Measurements from ENCODE around the gene PRKG1. TPM values are rescaled to one million over a fixed set of nuclear protein-coding genes. Genes with fewer than 3 reads are reported as not detected.

The PRKG1 gene
- total RNA-seq, 2 donors from 2014 or later, result 17.8 to 31.1 TPM

GRCh38 chr10:51928162-51928561 is 853.9 kb downstream of the PRKG1 start:
- H3K4me1 ChIP-seq, result no peaks in the 10 kb centered on the region
- no peak overlapping the region for H3K4me3 ChIP-seq
- no peaks in the 10 kb centered on the region for H3K27me3 ChIP-seq
- TF ChIP-seq, protein P1, sequence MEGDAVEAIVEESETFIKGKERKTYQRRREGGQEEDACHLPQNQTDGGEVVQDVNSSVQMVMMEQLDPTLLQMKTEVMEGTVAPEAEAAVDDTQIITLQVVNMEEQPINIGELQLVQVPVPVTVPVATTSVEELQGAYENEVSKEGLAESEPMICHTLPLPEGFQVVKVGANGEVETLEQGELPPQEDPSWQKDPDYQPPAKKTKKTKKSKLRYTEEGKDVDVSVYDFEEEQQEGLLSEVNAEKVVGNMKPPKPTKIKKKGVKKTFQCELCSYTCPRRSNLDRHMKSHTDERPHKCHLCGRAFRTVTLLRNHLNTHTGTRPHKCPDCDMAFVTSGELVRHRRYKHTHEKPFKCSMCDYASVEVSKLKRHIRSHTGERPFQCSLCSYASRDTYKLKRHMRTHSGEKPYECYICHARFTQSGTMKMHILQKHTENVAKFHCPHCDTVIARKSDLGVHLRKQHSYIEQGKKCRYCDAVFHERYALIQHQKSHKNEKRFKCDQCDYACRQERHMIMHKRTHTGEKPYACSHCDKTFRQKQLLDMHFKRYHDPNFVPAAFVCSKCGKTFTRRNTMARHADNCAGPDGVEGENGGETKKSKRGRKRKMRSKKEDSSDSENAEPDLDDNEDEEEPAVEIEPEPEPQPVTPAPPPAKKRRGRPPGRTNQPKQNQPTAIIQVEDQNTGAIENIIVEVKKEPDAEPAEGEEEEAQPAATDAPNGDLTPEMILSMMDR (IDR thresholded peaks at IDR 0.05), result no peak
- H3K36me3 ChIP-seq, result no peaks in the 10 kb centered on the region
- H3K27ac ChIP-seq, result no peak overlapping the region
- H3K9me3 ChIP-seq, result no peaks in the 10 kb centered on the region
- DNase-seq (ENCODE audit: low spot score), result no peak

GRCh38 chr10:51932530-51932929 is 858.2 kb downstream of the PRKG1 start:
- TF ChIP-seq, protein P1 (IDR thresholded peaks at IDR 0.05), result no peak
- no peak overlapping the region for H3K27ac ChIP-seq

GRCh38 chr10:51934373-51934772 is 860.1 kb downstream of the PRKG1 start:
- TF ChIP-seq, protein P1 (IDR thresholded peaks at IDR 0.05), result no peak
- no peaks in the 10 kb centered on the region for H3K36me3 ChIP-seq
- no peak overlapping the region for H3K27ac ChIP-seq
- H3K27me3 ChIP-seq, result no peaks in the 10 kb centered on the region
- DNase-seq (ENCODE audit: low spot score), result no peak
- H3K4me3 ChIP-seq, result no peak overlapping the region
- no peaks in the 10 kb centered on the region for H3K9me3 ChIP-seq
- no peaks in the 10 kb centered on the region for H3K4me1 ChIP-seq

More at GRCh38 chr10:51932530-51932929, 858.2 kb downstream of the PRKG1 start:
- Histone ChIP-seq H3K27me3 (no peaks in the 10 kb centered on the region), H3K4me3 (no peak overlapping the region), H3K36me3 (no peaks in the 10 kb centered on the region), H3K4me1 (no peaks in the 10 kb centered on the region), H3K9me3 (no peaks in the 10 kb centered on the region)
- DNase-seq (ENCODE audit: low spot score), result no peak

DNA sequence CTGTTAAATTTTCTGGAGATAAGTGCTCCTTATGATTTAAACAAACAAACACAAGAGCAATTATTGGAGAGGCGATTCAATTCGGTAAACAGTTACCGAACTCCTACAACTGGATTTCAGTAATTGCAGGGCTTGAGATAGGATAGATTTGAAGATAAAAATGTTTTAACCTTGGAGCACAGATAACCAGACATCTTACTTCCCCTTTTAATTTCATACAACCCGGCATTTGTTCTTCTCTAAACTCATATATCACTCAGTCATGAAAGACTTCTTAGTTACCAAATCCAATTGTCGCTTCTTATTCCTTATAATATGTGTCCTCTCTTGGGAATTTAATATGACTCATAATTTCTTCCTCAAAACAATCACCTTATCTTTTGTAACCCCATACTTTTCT is 861.1 kb downstream of the PRKG1 start:
- Histone ChIP-seq H3K36me3 (no peaks in the 10 kb centered on the region), H3K27ac (no peak overlapping the region), H3K9me3 (no peaks in the 10 kb centered on the region), H3K4me1 (no peaks in the 10 kb centered on the region), H3K27me3 (no peaks in the 10 kb centered on the region), H3K4me3 (no peak overlapping the region)
- DNase-seq (ENCODE audit: low spot score), result no peak
- TF ChIP-seq, protein P1 (IDR thresholded peaks at IDR 0.05), result no peak

GRCh38 chr10:51937308-51938140 is 863.2 kb downstream of the PRKG1 start:
- no peaks in the 10 kb centered on the region for H3K27me3 ChIP-seq
- DNase-seq (ENCODE audit: low spot score), result no peak
- no peak overlapping the region for H3K4me3 ChIP-seq
- TF ChIP-seq, protein P1 (IDR thresholded peaks at IDR 0.05), result no peak
- no peaks in the 10 kb centered on the region for H3K4me1 ChIP-seq
- no peaks in the 10 kb centered on the region for H3K9me3 ChIP-seq
- H3K27ac ChIP-seq, result no peak overlapping the region
- H3K36me3 ChIP-seq, result no peaks in the 10 kb centered on the region

Data from right atrium auricular region (tissue), 2 donors.